D721Med (cell line): ENCODE measurements around the gene HNRNPUL2.

Experiments
- DNase-seq: peaks from one replicate; pipeline ENCODE4 v3.0.0; 2011; ENCODE audit warnings: low spot score; ENCODE audit not compliant: insufficient read length
- FAIRE-seq: peaks from 2 replicates; lab custom pipeline; 2011; peaks lifted over from hg19 to GRCh38; lab: Jason Lieb, UNC
- TF ChIP-seq, protein P1 (sequence below): IDR thresholded peaks from 2 replicates; pipeline ENCODE4 v1.5.1; 2012; ENCODE audit warnings: mild to moderate bottlenecking, control low read depth; ENCODE audit not compliant: insufficient read depth; ENCODE audit errors: missing control alignments

HNRNPUL2 gene

DNA sequence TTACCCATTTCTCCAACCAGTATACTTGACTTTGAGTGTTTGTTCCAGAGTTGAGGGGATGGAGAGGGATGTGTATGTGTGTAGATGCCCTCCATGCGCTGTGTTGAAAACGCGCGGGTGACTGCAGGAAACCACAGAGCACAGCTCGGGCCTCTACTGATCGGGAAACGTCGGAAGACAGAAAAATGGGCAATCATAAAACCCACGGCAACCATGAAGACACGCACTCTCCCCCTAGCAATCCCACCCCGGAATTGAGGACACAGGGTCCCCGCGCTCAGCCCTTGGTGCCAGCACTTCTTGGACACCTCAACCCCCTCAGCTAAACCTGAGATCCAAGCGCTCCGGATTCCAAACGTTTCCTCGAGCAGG is 56.0 kb downstream of the HNRNPUL2 start:
- TF ChIP-seq, protein P1, sequence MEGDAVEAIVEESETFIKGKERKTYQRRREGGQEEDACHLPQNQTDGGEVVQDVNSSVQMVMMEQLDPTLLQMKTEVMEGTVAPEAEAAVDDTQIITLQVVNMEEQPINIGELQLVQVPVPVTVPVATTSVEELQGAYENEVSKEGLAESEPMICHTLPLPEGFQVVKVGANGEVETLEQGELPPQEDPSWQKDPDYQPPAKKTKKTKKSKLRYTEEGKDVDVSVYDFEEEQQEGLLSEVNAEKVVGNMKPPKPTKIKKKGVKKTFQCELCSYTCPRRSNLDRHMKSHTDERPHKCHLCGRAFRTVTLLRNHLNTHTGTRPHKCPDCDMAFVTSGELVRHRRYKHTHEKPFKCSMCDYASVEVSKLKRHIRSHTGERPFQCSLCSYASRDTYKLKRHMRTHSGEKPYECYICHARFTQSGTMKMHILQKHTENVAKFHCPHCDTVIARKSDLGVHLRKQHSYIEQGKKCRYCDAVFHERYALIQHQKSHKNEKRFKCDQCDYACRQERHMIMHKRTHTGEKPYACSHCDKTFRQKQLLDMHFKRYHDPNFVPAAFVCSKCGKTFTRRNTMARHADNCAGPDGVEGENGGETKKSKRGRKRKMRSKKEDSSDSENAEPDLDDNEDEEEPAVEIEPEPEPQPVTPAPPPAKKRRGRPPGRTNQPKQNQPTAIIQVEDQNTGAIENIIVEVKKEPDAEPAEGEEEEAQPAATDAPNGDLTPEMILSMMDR: no peak
- FAIRE-seq (no peak), DNase-seq (no peak)

DNA sequence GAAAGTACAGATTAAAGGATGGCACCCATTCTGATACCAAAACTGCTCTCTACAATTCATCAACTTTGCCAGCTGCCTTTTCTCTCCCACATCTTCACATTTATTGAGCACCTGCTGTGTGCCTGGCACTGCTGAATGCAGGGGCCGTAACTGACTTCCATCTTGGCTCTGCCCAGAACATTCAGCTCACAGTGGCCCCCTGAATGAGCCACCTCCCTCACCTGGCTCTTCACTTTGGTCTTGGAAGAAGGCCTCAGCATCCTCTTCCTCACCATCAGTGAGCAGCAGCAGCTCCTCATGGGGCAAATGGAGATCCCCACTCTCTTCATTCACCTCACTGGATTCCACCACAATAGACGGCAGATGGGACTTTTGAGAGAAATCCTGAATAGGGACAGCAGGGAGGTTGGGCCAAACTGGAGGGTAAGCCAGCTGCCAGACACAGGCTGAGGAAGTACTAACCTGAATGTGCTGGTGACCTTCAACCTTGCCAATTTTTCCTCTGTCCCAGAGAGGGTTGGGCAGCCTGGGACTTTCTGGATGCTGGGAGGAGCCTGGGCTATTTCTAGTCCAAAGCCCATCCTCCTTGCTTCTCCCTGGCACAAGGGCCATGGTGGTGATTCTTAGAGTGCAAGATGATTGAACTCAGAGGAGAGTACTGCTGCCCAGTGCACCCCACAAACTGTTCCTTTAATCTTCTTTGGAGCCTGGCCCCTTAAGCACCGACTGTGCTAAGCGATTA is 57.7 kb downstream of the HNRNPUL2 start:
- DNase-seq (no peak), FAIRE-seq (no peak)
- TF ChIP-seq, protein P1: no peak

DNA sequence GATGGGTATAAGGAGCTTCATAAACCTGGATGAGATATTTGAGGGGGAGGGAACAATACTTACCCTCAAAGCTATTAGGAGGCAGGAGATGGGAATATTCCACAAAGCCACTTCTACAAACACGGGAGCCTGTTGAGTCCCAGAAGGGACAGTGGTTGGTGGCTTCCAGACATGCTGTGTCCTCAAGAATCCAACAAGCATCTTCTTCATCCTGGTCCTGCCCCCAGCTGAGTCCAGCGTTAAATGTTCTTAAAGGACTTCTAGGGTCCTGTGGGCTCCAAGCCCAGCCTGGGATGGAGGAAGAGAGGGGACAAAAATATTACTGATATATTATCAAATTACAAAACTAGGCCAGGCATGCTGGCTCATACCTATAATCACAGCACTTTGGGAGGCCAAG is 59.8 kb downstream of the HNRNPUL2 start:
- DNase-seq: no peak
- TF ChIP-seq, protein P1: no peak

DNA sequence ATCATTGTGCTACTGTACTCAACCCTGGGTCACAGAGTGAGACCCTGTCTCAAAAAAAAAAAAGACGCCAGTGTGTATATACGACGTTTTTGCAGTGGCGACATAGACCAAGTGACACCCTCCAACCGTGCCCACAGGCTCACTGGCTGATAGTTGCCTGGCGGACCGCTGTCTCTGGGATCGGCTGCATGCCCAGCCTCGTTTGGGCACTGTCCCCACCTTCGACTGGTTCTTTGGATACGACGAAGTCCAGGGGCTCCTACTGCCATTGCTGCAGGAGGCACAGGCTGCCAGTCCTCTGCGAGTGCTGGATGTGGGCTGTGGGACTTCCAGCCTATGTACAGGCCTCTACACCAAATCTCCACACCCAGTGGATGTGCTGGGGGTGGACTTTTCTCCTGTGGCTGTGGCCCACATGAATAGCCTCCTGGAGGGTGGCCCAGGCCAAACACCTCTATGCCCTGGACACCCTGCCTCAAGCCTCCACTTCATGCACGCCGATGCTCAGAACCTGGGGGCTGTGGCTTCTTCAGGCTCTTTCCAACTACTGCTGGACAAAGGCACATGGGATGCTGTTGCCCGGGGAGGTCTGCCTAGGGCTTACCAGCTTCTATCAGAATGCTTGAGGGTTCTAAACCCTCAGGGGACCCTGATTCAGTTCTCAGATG is 60.9 kb downstream of the HNRNPUL2 start:
- FAIRE-seq: no peak
- no peak for DNase-seq
- TF ChIP-seq, protein P1: no peak

More for the DNA sequence above, 59.8 kb downstream of the HNRNPUL2 start:
- no peak for FAIRE-seq

DNA sequence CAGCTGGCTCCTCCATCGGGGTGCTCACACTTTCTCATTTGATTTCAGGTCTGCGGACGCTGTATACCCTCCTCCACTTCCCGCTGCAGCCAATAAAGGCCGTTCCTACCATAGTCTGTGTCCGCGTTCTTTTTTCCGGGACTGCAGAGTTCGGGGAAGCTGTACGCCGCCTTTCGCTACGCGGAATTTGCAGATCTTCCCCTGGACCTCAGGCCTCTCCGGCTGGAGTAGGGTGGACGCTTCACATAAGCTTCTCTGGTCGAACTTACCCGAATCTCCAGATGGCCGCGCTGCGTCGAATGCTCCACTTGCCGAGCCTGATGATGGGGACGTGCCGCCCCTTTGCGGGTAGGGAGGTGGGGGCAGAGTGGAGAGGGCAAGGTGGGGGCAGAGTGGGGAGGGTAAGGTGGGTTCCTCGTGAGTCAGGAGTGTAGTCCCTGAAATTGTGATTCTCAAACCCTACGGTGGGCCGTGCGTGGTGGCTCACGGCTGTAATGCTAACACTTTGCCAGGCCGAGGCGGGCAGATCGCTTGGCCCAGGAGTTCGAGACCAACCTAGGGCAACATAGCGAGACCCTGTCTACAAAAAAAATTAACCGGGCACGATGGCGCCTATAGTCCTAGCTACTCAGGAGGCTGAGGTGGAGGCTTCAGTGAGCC is 61.5 kb downstream of the HNRNPUL2 start:
- DNase-seq: no peak
- FAIRE-seq: no peak
- TF ChIP-seq, protein P1: no peak

DNA sequence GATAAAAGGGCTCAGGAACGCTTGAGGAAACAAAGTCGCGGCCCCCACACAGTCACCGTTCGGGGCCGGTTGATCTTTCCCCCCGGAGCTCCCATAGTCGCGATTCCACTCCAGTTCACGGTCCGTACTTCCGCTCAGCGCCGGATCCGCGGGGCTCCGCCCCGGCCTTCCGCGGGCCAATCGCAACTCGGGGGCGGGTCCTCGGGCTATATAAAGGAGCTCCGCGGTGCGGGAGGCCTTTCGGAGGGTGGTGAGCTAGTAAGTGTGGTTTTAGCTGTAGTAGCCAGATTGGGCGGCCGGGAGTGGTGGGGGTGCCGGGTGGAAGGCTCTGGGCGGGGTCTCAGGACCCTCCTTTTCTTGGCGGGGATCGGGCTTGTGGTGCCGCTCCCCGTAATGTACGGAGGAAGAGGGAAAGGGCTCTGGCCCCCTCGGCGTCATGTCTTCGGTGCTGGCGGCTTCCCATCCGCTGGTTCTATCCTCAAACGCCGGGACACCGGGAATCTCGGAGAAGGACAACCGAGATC is 62.1 kb downstream of the HNRNPUL2 start, which contains the start of the genes C11orf98 and CSKMT:
Gene C11orf98 (minus strand): TSS at position 136 of the 524 bp plus-strand sequence. CDS start 41 bp downstream, at position 95.
Gene CSKMT (plus strand): TSS at position 238 of the 524 bp plus-strand sequence. CDS start 568 bp downstream, outside the sequence.
- peak; percentile 91 for DNase-seq
- TF ChIP-seq, protein P1: no peak
- no peak for FAIRE-seq
